ENCODE data around the gene ANKRD55. TPM values are rescaled to one million over a fixed set of nuclear protein-coding genes. Genes with fewer than 3 reads are reported as not detected.
A peak's percentile ranks its signal among the peaks of the same experiment; 100 is the strongest.
"Not testable (repeated sequence)": the region's sequence is repeated elsewhere in the genome, so short reads cannot be mapped to it uniquely, and the experiment has no call there.

ANKRD55 gene
- total RNA-seq, 1 experiment from 2014 or later: not detected

GRCh38 chr5:56123531-56124243 lies 109.4 kb downstream of the ANKRD55 start:
- H3K4me1 ChIP-seq (replicated peaks; ENCODE audit: insufficient read depth): peaks cover 34% of the 10 kb centered on the region
- no peaks in the 10 kb centered on the region for H3K27me3 ChIP-seq (ENCODE audit: insufficient read depth, low read depth)
- TF ChIP-seq EZH2 (IDR thresholded peaks at IDR 0.05; ENCODE audit: low read depth): no peak
- TF ChIP-seq, protein P1, sequence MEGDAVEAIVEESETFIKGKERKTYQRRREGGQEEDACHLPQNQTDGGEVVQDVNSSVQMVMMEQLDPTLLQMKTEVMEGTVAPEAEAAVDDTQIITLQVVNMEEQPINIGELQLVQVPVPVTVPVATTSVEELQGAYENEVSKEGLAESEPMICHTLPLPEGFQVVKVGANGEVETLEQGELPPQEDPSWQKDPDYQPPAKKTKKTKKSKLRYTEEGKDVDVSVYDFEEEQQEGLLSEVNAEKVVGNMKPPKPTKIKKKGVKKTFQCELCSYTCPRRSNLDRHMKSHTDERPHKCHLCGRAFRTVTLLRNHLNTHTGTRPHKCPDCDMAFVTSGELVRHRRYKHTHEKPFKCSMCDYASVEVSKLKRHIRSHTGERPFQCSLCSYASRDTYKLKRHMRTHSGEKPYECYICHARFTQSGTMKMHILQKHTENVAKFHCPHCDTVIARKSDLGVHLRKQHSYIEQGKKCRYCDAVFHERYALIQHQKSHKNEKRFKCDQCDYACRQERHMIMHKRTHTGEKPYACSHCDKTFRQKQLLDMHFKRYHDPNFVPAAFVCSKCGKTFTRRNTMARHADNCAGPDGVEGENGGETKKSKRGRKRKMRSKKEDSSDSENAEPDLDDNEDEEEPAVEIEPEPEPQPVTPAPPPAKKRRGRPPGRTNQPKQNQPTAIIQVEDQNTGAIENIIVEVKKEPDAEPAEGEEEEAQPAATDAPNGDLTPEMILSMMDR (conservative IDR thresholded peaks at IDR 0.05): no peak
- H3K9me2 ChIP-seq (ENCODE audit: insufficient read depth): no peaks in the 10 kb centered on the region
- peak overlapping the region; percentile 84 for H3K27ac ChIP-seq
- peak; percentile 88 to 96 for DNase-seq
- ChIA-PET POLR2A (ENCODE audit: unreplicated experiment) (interaction anchor here (0.5 to 0.7 kb wide), 3 partner anchors 17 to 69 kb away, joined by 5 to 27 read pairs (median 10); no protein-coding TSS in a partner anchor), CTCF (interaction anchor here (0.8 kb wide), 1 partner anchor 187 kb away, joined by 3 read pairs; no protein-coding TSS in a partner anchor)
- H3K79me2 ChIP-seq (ENCODE audit: low read depth): no peaks in the 10 kb centered on the region
- H2AFZ ChIP-seq: no peak overlapping the region
- H3K9me3 ChIP-seq (ENCODE audit: insufficient read depth, low read depth): no peaks in the 10 kb centered on the region
- no TSS peak for BruUV-seq (replicated peaks)
- H3K4me2 ChIP-seq: peak overlapping the region; percentile 36
- H4K20me1 ChIP-seq (ENCODE audit: insufficient read depth): no peaks in the 10 kb centered on the region
- H3K36me3 ChIP-seq (ENCODE audit: low read depth): no peaks in the 10 kb centered on the region
- peaks cover 32% of the 10 kb centered on the region for H3F3A ChIP-seq (ENCODE audit: insufficient read depth, low read depth)
- intact Hi-C loops (cut with micrococcal nuclease; ENCODE audit: unreplicated experiment): loop anchor here (2.0 kb wide), 1 partner anchor 19 kb away; no protein-coding TSS in a partner anchor
- H3K4me3 ChIP-seq: no peak overlapping the region

DNA sequence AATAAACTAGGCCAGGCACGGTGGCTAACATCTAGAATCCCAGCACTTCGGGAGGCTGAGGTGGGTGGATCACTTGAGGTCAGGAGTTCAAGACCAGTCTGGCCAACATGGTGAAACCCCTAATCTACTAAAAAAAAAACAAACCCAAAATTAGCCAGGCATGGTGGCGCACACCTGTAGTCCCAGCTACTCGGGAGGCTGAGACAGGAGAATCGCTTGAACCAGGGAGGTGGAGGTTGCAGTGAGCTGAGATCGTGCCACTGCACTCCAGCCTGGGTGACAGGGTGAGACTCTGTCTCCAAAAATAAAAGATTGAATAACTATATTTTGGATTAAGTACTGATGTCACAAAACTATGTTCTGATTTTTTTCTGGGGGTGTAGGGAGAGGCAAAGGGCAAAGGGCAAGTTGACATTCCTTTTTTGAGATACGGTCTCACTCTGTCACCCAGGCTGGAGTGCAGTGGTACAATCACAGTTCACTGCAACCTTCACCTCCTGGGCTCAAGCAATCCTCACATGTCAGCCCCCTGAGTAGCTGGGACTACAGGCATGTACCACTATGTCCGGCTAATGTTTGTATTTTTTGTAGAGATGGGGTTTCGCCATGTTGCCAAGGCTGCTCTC lies 110.7 kb downstream of the ANKRD55 start:
- Histone ChIP-seq H3F3A (ENCODE audit: insufficient read depth, low read depth) (peaks cover 32% of the 10 kb centered on the region), H3K27ac (peak overlapping the region; percentile 84), H3K4me1 (replicated peaks; ENCODE audit: insufficient read depth) (peaks cover 34% of the 10 kb centered on the region), H3K4me2 (peak overlapping the region; percentile 36)
- DNase-seq; BruUV-seq (replicated peaks); H4K20me1 ChIP-seq (ENCODE audit: insufficient read depth); H3K9me3 ChIP-seq (ENCODE audit: insufficient read depth, low read depth); H3K79me2 ChIP-seq (ENCODE audit: low read depth); H2AFZ ChIP-seq; H3K36me3 ChIP-seq (ENCODE audit: low read depth); H3K9me2 ChIP-seq (ENCODE audit: insufficient read depth); H3K27me3 ChIP-seq (ENCODE audit: insufficient read depth, low read depth); POLR2A ChIA-PET (ENCODE audit: unreplicated experiment); H3K4me3 ChIP-seq: not testable (repeated sequence)
- intact Hi-C loops (cut with micrococcal nuclease; ENCODE audit: unreplicated experiment): loop anchor here (2.0 kb wide), 1 partner anchor 20 kb away; no protein-coding TSS in a partner anchor
- CTCF ChIA-PET: interaction anchor here (0.6 kb wide), 1 partner anchor 743 kb away, joined by 3 read pairs; no protein-coding TSS in a partner anchor

DNA sequence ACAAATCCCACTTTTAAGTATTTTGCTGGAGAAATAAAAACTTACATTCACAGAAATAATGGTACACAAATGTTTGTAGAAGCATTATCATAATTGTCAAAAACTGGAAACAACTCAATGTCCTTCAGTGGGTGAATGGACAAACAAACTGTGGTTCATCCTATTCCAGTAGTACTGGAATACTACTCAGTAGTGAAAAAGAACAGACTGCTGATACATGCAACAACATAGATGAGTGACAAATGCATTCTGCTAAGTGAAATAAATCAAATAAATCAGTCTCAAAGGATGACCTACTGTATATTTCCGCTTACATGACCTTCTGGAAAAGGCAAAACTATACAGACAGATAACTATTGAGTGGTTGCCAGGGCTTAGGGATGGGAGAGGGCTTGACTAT lies 114.1 kb downstream of the ANKRD55 start:
- H3K9me3 ChIP-seq (ENCODE audit: insufficient read depth, low read depth): no peaks in the 10 kb centered on the region
- no peaks in the 10 kb centered on the region for H3K9me2 ChIP-seq (ENCODE audit: insufficient read depth)
- H3K4me3 ChIP-seq: no peak overlapping the region
- no peaks in the 10 kb centered on the region for H3K36me3 ChIP-seq (ENCODE audit: low read depth)
- ChIA-PET CTCF (no interaction called here), POLR2A (ENCODE audit: unreplicated experiment) (no interaction called here)
- H3K4me2 ChIP-seq: no peak overlapping the region
- H3K27me3 ChIP-seq (ENCODE audit: insufficient read depth, low read depth): no peaks in the 10 kb centered on the region
- H2AFZ ChIP-seq: no peak overlapping the region
- DNase-seq: no peak
- no peaks in the 10 kb centered on the region for H3K79me2 ChIP-seq (ENCODE audit: low read depth)
- H3F3A ChIP-seq (ENCODE audit: insufficient read depth, low read depth): peaks cover 23% of the 10 kb centered on the region
- intact Hi-C loops (cut with micrococcal nuclease; ENCODE audit: unreplicated experiment): no loop called here
- peaks cover 27% of the 10 kb centered on the region for H3K4me1 ChIP-seq (replicated peaks; ENCODE audit: insufficient read depth)
- no peak overlapping the region for H3K27ac ChIP-seq
- no peaks in the 10 kb centered on the region for H4K20me1 ChIP-seq (ENCODE audit: insufficient read depth)
- no TSS peak for BruUV-seq (replicated peaks)
- no peak for TF ChIP-seq EZH2 (IDR thresholded peaks at IDR 0.05; ENCODE audit: low read depth)
- TF ChIP-seq, protein P1 (conservative IDR thresholded peaks at IDR 0.05): no peak

Data from PC-9 (cell line).